Activated gamma-delta T cell treated with anti-CD3 and anti-CD28 coated beads, Interleukin-2, amount 50 U/mL, for 16 hours (primary cell): ENCODE results near the gene RBP5.

Source experiments
- DNase-seq: peaks from one replicate; pipeline ENCODE4 v3.0.0-alpha.2; 2020; ENCODE audit warnings: low read depth

RBP5 gene

GRCh38 chr12:7073946-7074345 lies 54.7 kb downstream of the RBP5 start:
- DNase-seq, result no peak
